ENCODE results near the gene MPV17L. TPM values are rescaled to one million over a fixed set of nuclear protein-coding genes. Genes with fewer than 3 reads are reported as not detected.
"Not testable (repeated sequence)": the region's sequence is repeated elsewhere in the genome, so short reads cannot be mapped to it uniquely, and the experiment has no call there.

The MPV17L gene
- total RNA-seq, 2 donors from 2014 or later, result 7.9 to 9.7 TPM

DNA sequence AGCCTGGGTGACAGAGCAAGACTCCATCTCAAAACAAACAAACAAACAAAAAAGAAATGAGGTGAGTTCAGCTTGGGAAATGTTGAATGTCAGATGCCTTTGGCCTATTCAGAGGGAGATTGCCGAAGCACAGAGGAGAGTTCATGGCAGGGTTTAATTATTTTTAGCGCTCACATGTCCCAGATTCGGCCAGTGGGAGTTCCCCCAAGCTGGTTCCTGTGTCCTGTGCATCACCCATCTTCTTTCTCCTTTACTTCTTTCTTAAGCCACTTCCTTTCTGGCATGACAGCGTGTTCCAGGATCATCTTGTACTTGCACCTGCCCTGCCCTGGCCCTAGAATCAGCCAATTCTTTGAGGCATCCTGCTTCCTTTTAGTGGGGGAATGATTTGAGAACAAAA, 9.2 kb downstream of the MPV17L start:
- no peak for DNase-seq
- no peaks in the 10 kb centered on the region for H3K36me3 ChIP-seq
- no peak overlapping the region for H3K27ac ChIP-seq
- no peaks in the 10 kb centered on the region for H3K4me1 ChIP-seq
- no peak overlapping the region for H3K9ac ChIP-seq (ENCODE audit: low read depth in 2 of 2, low read length in 2 of 2)
- H3K4me3 ChIP-seq, result no peak overlapping the region
- no peaks in the 10 kb centered on the region for H3K27me3 ChIP-seq
- intact Hi-C loops (cut with DNase I), result no loop called here
- TF ChIP-seq, protein P1, sequence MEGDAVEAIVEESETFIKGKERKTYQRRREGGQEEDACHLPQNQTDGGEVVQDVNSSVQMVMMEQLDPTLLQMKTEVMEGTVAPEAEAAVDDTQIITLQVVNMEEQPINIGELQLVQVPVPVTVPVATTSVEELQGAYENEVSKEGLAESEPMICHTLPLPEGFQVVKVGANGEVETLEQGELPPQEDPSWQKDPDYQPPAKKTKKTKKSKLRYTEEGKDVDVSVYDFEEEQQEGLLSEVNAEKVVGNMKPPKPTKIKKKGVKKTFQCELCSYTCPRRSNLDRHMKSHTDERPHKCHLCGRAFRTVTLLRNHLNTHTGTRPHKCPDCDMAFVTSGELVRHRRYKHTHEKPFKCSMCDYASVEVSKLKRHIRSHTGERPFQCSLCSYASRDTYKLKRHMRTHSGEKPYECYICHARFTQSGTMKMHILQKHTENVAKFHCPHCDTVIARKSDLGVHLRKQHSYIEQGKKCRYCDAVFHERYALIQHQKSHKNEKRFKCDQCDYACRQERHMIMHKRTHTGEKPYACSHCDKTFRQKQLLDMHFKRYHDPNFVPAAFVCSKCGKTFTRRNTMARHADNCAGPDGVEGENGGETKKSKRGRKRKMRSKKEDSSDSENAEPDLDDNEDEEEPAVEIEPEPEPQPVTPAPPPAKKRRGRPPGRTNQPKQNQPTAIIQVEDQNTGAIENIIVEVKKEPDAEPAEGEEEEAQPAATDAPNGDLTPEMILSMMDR (IDR thresholded peaks at IDR 0.05), result no peak
- H3K9me3 ChIP-seq, result no peaks in the 10 kb centered on the region

DNA sequence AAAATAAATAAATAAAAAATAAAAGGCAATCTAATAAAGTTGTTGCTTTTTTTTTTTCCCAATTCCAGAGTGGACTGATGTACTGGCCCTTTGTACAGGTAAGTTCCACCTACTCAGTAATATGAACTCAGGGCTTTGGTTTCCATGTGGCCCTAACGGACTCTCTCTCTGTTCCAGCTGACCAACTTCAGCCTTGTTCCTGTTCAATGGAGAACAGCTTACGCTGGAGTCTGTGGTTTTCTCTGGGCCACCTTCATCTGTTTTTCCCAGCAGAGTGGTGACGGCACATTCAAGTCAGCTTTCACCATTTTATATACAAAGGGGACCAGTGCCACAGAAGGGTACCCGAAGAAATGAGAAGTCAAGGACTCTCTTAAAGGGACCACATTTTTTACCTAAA, 12.2 kb downstream of the MPV17L start:
- H3K27me3 ChIP-seq; H3K9me3 ChIP-seq; H3K36me3 ChIP-seq; H3K4me3 ChIP-seq; intact Hi-C loops (cut with DNase I); H3K4me1 ChIP-seq; H3K9ac ChIP-seq (ENCODE audit: low read depth in 2 of 2, low read length in 2 of 2); DNase-seq; H3K27ac ChIP-seq: not testable (repeated sequence)

DNA sequence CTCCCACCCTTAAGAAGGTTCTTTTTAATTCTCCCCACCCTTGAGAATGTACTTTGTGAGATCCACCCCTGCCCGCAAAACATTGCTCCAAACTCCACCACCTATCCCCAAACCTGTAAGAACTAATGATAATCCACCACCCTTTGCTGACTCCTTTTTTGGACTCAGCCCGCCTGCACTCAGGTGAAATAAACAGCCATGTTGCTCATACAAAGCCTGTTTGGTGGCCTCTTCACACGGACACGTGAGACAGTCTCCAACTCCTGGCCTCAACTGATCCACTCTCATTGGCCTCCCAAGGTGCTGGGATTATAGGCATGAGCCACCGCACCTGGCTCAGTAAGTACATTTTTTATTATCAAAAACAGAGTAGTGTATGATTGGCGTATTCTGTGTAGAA, 13.9 kb downstream of the MPV17L start:
- intact Hi-C loops (cut with DNase I); H3K27me3 ChIP-seq; H3K4me3 ChIP-seq; H3K9me3 ChIP-seq; H3K9ac ChIP-seq (ENCODE audit: low read depth in 2 of 2, low read length in 2 of 2); DNase-seq; H3K4me1 ChIP-seq; H3K36me3 ChIP-seq; H3K27ac ChIP-seq: not testable (repeated sequence)

DNA sequence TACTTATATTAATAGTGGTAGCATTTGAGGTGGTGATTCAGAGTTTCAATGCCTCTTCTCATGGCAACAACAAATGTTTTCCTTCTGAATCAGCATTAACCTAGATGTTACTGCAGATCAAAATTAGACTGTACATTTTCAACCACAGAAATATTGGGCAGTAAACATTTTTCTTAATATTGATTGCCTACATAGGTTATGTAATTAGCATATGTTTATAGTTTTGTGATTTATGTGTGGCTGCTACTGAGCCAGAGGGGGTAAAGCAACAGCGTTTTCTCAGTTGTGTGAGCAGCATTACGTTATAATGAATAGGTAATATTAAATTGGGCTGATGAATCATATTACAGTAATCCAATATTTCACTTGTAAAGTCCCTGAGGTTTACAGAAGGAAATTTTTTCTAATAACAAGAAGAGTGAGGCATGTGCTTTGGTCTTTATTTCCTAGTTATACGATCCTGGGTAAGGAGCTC, 20.0 kb downstream of the MPV17L start:
- Histone ChIP-seq H3K36me3 (no peaks in the 10 kb centered on the region), H3K27ac (no peak overlapping the region), H3K4me1 (no peaks in the 10 kb centered on the region), H3K9me3 (no peaks in the 10 kb centered on the region), H3K27me3 (no peaks in the 10 kb centered on the region), H3K4me3 (no peak overlapping the region), H3K9ac (ENCODE audit: low read depth in 2 of 2, low read length in 2 of 2) (no peak overlapping the region)
- no peak for DNase-seq
- intact Hi-C loops (cut with DNase I), result no loop called here
- TF ChIP-seq, protein P1 (IDR thresholded peaks at IDR 0.05), result no peak

DNA sequence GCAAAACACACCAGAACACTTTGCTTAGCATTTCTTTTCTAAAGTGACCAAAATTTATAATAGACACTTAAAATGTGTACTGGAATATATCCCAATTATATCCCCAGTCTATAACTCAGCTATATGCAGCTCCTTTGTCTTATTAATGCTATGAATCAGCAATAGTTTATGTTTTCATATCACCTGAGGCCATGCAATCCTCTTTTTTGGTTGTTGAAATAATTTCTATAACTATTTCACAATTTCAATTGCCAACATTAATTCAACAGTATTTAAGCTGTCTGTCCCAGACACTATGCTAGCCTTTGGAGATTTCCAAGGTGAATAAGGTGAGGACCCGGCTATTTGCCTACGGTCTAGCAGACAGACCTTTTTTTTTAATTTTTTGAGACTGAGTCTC, 21.6 kb downstream of the MPV17L start:
- TF ChIP-seq, protein P1 (IDR thresholded peaks at IDR 0.05), result no peak
- H3K36me3 ChIP-seq, result no peaks in the 10 kb centered on the region
- H3K9ac ChIP-seq (ENCODE audit: low read depth in 2 of 2, low read length in 2 of 2), result no peak overlapping the region
- intact Hi-C loops (cut with DNase I), result no loop called here
- no peak overlapping the region for H3K4me3 ChIP-seq
- H3K27ac ChIP-seq, result no peak overlapping the region
- no peaks in the 10 kb centered on the region for H3K9me3 ChIP-seq
- H3K27me3 ChIP-seq, result no peaks in the 10 kb centered on the region
- DNase-seq, result no peak
- H3K4me1 ChIP-seq, result no peaks in the 10 kb centered on the region

DNA sequence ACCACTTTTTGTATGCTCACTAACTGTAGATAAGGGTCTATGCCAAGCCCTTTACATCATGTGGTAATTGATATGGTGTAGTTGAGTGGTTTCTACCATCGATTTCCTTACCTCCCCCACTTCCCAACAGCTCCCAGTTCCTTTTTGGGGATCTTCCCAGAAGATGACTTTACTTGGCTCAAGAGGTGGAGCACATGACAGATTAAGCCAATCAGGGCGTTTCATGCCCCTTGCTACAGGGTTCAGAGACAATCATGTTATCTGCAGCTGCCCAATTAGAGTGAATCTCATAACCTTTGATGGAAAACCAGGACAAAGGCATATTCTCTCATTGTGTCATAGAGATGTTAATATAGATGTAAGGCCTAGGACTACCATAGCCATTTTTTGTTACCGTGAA, 22.7 kb downstream of the MPV17L start:
- Histone ChIP-seq H3K4me3 (no peak overlapping the region), H3K9ac (ENCODE audit: low read depth in 2 of 2, low read length in 2 of 2) (no peak overlapping the region), H3K36me3 (no peaks in the 10 kb centered on the region), H3K27ac (no peak overlapping the region), H3K9me3 (no peaks in the 10 kb centered on the region), H3K27me3 (no peaks in the 10 kb centered on the region), H3K4me1 (no peaks in the 10 kb centered on the region)
- no peak for DNase-seq
- TF ChIP-seq, protein P1 (IDR thresholded peaks at IDR 0.05), result no peak
- intact Hi-C loops (cut with DNase I), result no loop called here

DNA sequence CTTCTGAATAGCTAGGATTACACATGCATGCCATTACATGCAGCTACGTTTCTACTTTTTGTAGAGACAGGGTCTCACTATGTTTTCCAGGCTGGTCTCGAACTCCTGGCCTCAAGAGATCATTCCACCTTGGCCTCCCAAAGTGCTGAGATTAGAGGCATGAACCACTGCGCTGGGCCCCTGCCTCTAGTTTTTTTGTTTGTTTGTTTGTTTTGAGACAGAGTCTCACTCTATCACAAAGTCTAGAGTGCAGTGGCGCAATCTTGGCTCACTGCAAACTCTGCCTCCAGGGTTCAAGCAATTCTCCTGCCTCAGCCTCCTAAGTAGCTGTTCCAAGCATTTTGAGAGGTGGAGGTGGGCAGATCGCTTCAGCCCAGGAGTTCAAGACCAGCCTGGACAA, 26.1 kb downstream of the MPV17L start:
- intact Hi-C loops (cut with DNase I); H3K27me3 ChIP-seq; H3K27ac ChIP-seq; H3K9ac ChIP-seq (ENCODE audit: low read depth in 2 of 2, low read length in 2 of 2); H3K36me3 ChIP-seq; H3K4me1 ChIP-seq; H3K9me3 ChIP-seq; DNase-seq; H3K4me3 ChIP-seq: not testable (repeated sequence)
